CD4-positive, alpha-beta T cell treated with Interleukin-4 for 4 hours (primary cell): ENCODE results near the gene RBM19.
A peak's percentile ranks its signal among the peaks of the same experiment; 100 is the strongest.

Experiments used
- DNase-seq: peaks from one replicate; pipeline ENCODE4 v3.0.0-alpha.2; 2020

Gene RBM19

GRCh38 chr12:113987261-113988063 lies 21.3 kb upstream of the RBM19 start:
- no peak for DNase-seq

GRCh38 chr12:113984464-113984863 lies 18.3 kb upstream of the RBM19 start:
- DNase-seq, result no peak

GRCh38 chr12:113983777-113984448 lies 17.8 kb upstream of the RBM19 start:
- no peak for DNase-seq

GRCh38 chr12:113983265-113983664 lies 17.1 kb upstream of the RBM19 start:
- DNase-seq, result no peak

- no peak for DNase-seq
Observed at GRCh38 chr12:113981876-113982275, 15.8 kb upstream of the RBM19 start.

- peak; percentile 40 for DNase-seq
Observed at GRCh38 chr12:113980537-113981337, 14.6 kb upstream of the RBM19 start.

GRCh38 chr12:113980054-113980453 lies 13.9 kb upstream of the RBM19 start:
- no peak for DNase-seq

GRCh38 chr12:113978080-113978479 lies 12.0 kb upstream of the RBM19 start:
- DNase-seq, result no peak

- no peak for DNase-seq
Observed at GRCh38 chr12:113974006-113974405, 7.9 kb upstream of the RBM19 start.

GRCh38 chr12:113973109-113973904 lies 7.2 kb upstream of the RBM19 start:
- DNase-seq, result no peak

- DNase-seq, result no peak
Observed at GRCh38 chr12:113971392-113971791, 5.3 kb upstream of the RBM19 start.

GRCh38 chr12:113970211-113970610 lies 4.1 kb upstream of the RBM19 start:
- DNase-seq, result no peak

- DNase-seq, result no peak
Observed at GRCh38 chr12:113967368-113967767, 1.2 kb upstream of the RBM19 start.

- DNase-seq, result no peak
Observed at GRCh38 chr12:113962733-113963132, 3.4 kb downstream of the RBM19 start.

- DNase-seq, result peak; percentile 45
Observed at GRCh38 chr12:113961921-113962710, 4.0 kb downstream of the RBM19 start.

- DNase-seq, result no peak
Observed at GRCh38 chr12:113960030-113960429, 6.1 kb downstream of the RBM19 start.

GRCh38 chr12:113959096-113959495 lies 7.0 kb downstream of the RBM19 start:
- DNase-seq, result no peak

- DNase-seq, result no peak
Observed at GRCh38 chr12:113958108-113958507, 8.0 kb downstream of the RBM19 start.

GRCh38 chr12:113957627-113958026 lies 8.5 kb downstream of the RBM19 start:
- no peak for DNase-seq

GRCh38 chr12:113955109-113955970 lies 10.8 kb downstream of the RBM19 start:
- no peak for DNase-seq

GRCh38 chr12:113954547-113954946 lies 11.6 kb downstream of the RBM19 start:
- DNase-seq, result no peak
